ENCODE results near the gene ZNF438.

ZNF438 gene

DNA sequence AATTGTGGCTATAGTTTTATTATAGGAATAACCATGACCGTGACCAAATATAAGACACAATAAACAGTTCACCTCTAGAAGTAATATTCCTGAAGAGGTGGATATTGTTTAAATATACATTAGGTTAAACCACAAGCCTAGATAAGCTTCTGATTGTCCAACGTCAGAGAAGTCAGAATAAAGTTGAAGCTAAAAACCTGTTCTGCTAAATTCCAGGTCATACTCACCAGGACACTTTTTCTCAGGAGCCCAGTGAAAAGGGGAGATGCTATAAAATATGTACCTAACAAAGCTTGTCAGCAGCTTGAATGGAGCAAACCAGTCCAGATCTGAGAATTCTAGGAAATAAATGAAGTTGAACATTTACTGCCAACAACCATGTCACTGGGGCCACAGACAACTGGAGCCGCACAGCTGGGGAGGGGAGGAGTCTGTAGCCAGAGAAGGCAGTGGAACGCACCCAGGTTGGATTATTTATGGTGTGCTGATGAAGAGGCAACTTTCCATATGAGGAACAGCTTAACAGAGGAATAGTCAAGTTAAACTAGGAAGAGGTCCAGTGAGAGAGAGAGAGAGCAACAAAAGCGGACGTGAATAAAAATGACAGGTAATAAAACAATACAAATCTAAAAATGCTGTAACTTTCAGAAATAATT, 191.1 kb downstream of the ZNF438 start:
- no peak for DNase-seq

DNA sequence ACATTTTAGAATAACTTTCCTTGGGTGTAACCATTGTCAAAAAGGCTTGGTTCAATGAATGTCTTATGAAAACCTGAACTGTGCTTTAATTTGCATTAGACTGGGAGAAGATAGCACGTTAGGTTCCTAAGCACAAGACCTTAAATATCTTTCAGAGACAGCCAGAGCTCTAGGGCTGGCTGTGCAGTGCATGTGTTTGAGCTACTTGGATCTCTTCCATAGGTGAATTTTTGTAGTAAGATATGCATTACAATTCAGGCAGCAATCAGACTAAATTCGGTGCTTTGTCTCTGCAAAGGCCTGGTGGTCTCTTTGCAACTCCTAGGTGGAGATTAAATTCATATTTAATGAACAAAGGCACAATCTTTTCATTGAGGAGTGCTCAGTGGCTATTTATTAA, 192.0 kb downstream of the ZNF438 start:
- DNase-seq, result no peak

DNA sequence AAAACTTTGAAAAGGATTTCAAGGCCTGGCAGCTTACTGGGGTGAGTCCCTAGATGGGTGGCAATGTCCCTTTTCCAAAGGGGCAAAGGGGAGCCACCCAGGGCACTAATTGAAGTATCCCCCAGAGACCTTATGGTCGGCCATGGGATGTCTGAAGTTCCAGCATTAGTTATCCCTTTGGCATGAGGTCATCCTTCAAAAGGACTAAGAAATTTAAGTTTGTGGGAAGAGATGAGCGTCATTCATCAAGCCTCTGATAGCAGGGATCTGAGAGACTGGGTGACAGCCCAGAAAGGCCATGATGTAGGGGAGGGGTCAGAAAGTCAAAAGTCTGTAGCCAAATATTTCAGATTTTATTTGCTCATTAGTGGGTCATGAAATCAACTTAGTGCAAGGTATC, 195.3 kb downstream of the ZNF438 start:
- no peak for DNase-seq

DNA sequence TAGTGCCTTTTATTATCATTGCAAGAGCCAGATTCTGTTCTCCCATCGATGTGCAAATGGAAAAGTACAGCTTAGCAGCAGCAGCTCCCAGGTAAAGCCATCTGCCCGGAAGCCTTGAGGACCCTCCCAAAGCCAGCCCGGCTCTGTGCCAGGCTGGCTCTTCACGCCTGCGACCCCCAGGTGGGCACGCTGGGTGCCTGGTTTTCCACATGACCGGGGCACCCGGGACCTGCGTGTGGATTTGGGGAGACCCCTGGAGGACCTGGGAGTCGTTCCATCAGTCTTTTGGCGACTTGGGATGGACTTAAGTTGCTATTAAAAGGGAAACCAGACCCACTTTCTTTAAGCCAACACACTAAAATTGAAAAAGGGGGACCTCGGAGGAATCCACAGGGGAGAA, 196.5 kb downstream of the ZNF438 start:
- DNase-seq, result no peak

DNA sequence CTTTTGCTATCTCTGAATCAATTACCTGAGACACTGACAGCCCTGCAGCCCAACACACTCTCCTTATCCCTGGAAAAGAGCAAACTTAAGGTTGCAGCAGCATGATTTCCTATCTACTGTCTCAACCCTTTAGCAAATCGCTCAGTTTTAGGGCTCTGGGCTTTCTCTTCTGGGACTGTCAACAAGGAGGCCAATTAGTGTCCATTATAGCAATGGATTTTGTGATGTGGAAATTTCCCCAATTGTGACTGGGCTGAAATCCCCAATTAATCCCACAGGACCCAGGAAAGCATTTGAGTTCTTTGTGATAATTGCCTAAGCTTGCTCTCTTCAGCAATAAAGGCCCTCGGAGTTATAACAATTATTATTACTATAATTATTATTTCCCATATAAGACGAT, 197.0 kb downstream of the ZNF438 start:
- no peak for DNase-seq

DNA sequence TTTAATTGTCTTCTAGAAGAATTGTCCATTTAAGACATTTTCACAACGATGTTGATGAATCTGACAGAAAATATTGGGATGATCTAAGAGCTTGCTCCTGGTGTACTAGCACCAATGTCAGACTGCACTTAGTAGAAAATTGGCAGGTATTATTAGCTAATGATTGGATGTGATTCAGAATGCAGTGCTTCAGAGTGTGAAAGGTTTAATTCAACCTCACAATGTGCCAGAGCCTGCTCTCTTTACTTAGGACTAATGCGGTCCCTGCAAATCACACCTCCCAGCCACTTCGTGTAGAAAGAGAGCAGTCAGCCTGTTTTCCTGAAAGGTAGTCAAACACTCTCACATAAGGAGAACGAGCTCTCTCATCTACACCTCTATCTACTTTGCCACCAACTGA, 197.5 kb downstream of the ZNF438 start:
- no peak for DNase-seq

DNA sequence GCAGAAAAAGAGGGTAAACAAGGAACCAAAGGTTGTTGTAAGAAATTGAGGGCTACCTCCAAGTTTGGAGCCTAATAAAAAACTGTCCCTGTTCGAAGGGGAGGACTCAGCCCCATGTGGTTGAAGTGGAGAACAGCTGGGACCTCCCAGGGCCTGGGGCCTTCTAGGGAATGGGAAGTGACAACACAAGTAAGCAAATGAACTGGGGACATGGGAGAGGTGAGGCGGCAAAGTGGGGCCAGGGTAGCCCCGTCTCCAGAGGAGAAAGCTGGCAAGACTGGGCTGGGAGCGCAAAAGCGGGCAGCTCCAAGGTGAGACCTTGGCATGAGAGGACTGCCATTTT, 198.1 kb downstream of the ZNF438 start:
- DNase-seq, result no peak

DNA sequence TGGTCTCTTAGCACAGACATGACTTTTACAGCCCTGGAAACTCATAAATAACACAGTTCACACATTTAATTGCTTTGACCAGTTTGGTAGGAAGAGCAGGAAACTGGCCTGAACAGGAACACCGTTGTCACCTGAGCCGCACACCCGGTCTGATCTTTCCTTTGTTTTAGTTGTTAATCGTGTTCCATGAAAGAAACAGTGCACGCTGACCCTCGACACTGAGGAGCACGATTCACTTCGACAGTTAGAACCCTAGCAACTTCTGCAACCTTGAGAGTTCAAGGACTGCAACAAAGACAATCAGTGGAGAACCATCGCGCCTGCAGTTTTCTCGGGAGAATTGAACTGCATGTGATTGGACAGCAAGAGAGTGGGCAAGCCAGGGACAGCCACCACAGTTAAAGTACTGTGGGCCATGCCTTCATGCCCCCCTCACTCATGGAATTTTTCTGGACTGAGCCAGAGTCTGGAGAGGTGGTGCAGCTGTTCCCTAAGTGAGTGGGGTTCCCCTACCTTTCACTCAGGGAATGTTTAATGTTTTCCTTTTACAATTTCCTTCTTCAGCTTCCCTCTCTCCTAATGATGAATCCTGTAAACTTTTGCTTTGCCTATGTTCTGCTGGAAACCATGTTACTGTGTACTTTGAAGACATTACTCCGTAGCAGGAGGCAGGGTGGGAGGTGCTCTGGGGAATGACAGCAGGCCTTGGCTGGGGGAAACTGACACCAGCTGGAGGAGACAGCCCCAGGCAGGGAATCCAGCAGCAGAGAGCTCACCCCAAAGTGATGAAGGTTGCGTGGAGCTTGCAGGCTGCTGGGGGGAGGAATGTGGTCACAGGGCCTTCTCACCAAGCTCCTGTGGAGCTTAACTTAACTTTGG, 198.7 kb downstream of the ZNF438 start:
- DNase-seq, result no peak

DNA sequence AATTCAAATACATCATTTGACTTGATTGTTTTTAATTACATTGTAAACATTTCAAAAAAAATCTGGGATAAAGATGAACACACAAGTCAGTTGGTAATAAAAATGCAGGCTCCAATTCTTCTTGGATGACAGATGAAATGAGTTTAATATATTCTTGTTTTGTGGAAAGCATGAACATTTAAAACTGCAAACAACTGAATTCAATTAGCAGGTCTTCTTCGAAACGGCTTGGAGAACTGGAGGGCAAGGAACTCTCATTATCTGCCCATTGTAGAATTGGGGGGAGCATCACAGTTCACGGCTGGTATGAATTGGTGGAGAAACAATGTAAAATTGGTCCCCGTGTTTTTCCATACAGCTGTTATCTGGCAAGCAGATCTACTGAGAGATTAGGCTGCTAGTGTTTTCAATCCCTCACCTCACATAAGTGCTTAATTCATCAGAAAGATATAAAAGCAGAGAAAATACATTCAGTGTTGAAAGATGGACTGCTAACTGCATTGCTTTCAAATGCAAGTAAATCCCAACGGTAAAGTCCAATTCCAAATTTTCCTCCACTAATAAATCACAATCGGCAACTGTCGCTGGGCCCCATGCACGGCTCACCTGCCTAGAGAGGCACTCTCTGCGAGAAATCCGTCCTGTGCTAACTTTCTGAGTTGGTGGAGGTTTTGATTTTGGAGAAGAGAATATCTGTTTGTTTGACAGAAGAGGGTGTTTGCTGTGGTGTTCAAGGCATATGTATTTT, 199.5 kb downstream of the ZNF438 start:
- DNase-seq, result no peak

DNA sequence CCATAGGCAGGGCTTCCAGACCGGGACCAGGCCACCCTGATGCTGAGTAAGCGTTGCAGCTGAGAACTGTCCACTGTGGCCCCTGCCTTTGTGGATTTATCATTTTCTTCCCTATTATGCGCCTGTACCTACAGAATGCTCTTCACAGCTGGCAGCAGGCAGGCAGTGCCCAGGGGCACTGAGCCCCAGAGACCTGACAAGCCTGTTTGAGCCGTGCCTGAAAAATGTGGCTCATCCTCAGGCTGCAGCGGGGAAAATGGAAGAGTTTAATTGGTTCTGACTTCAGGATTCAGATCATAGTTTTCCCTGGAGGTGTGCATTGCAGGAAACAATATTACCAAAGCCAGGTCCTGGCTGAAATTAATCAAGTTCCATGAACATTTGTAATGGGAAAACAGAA, 200.2 kb downstream of the ZNF438 start:
- no peak for DNase-seq

DNA sequence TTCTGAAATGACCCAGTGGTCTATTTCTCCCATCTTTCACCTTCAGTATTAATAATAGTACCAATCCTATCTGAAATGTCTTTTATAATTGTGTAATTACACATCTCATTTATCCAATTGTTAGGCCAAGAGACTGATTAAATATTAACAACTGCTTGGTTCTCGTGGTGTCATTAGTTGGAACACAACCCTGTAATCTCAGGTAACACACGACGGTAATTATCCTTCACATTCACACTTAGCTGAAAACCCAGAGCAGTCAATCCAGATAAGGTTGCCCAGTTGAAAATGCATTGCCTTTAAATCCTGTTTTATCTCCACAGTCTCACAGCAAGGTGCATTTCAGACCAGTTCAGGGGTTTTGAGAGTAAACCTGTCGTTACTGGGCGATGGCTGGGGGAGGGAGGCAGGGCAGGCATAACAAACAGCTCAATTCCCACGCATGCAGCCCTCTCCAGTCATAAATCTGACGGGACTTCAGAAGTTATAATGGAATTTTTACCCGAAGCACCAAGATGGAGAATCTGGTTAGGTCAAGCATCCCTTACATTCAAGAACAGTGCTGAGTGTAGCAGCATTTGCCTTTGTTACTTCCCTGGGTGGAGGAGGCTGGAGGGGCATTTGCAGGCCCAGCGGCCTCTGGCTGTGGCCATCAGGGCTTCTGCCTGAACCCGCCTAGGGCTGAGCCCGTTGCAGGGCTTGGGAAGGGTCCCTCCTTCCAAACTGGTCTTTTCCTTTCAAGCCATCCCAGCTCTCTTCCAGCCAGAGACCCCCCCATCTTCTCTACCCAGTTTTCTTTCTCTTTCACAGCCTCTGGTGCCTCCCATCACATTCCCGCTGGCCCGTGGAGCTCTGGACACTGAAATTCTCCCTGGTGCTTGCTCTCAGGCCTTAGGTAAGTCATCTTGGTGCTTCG, 201.1 kb downstream of the ZNF438 start:
- DNase-seq, result no peak

DNA sequence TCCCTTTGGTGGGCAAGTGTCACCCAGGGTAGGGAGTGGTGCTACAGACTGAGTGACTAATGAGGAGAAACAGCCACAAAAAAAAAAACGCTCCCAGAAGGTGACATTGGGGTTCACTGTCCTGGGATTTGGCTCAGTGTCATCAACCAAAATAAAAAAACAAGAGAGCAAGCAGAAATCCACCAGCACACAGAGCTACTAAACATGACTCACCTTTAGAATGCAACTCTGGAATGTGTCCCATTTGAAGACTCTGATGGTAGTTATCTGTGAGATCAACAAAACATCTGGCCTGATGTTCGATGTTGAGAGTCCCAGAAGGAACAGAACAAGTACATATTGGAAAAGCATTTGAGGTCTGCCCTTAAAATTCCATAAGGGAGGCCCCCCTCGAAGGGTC, 201.8 kb downstream of the ZNF438 start:
- no peak for DNase-seq

DNA sequence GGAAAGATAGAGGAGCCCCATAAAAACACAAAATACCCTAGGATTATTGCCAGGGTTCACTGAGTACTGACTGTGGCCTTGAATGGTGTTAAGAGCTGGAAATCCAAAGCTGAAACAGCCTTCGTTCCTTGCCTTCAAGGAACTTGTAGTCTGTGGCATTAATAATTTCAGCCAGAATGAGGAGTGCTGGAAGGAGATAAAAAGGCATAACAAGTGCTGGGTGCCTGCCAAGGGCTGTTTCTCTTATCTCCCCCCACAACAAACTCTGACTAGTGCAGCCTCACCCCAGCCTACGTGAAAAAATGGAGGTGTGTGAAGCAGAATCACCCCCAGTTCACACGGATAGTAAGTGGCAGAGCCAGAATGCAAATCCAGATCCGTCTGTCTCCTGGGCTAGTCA, 203.0 kb downstream of the ZNF438 start:
- DNase-seq, result no peak

DNA sequence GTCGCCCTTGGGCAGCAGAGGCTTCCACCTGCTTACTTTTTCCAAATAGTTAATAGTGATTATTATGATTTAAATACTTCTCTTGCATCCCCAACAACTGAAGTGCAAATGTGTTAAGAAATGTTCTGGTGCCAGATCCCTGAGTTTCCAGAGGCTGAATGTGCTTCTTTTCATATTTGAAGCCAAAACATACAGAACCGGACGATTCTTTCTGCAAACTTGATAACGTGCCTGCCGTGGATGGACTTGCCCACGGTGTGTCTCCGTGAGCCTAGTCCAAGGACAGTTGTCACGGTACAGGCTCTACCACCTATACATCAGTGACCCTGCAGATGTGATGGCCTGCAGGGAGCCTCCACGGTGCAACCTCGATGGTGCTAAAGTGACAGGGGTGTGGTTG, 203.5 kb downstream of the ZNF438 start:
- no peak for DNase-seq

DNA sequence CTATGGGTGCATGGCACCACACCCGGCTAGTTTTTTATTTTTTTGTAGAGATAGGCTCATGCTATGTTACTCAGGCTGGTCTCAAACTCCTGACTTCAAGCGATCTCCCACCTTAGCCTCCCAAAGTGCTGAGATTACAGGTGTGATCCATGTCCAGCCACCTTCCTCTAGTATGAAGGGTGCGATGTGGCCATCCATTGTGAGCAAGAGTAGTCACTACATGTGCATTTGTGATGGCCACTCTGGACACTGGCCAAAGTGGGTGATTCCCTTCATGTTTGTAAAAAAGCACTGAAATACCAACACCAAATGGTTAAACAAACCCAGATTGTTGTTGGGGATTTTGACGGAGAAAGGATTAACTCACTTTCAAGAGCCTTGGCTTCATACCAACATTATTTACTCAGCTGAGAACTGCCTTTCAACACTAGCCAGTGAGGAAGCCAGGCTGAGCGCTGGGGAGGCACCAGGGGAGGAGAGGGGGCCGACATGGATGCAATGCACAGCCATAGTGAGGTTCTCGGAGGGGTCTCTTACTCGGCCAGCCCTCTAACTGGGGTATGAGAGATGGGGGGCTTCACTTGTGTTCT, 204.0 kb downstream of the ZNF438 start:
- peak; percentile 16 for DNase-seq

DNA sequence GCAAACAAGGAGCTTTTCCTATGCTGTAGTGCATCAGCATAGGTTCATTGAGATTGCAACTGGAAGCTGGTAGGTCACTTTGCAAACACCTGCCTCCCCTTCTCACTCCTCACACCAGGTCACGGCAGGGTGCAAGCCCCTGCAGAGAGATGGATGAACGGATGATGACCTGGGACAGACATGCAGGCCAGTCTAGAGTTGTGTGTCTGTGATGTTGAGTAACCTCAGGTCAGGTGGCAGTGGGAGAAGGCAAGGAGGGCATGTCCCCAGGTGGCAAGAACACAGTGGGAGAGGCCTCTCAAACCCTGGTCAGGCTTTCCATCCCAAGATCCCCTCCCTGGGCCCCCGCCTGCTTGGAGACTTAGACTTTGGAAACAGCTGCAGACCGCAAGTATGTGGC, 205.0 kb downstream of the ZNF438 start:
- DNase-seq, result no peak

DNA sequence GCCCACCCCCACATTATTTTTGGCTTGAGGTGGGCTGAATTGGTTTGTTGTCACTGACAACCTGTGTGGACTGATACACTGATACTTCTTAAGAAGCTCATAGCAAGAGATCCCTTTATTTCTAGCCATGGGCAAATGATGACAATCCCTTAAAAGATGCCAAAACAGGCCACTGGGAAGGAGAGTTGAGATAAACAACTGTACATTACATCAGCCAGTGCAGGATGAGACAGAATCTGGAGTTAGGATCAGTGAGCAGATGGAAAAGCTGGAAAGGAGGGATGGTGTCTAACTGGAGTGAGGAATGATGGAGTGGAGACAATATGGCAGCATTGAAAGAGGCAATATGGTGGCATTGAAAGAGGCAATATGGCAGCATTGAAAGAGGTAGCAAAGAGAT, 206.2 kb downstream of the ZNF438 start:
- DNase-seq, result no peak

DNA sequence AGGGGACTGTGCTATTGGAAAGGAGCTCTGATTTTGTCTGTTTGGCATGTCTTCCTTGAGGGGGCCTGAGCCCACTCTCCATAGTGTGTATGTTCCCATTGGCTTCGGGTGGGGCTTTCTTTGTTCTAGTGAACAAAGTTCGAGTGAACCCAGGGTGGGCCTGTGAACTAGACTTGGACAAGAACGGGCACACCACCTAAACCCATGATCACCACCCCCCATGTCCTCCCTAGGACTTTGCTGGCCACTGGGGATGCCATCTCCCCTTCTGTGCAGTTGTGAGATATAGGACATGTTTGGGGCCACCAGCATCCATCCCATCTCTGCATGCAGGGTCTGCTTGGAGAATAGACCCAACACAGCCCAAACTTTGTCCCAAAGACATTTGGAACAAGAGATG, 206.6 kb downstream of the ZNF438 start:
- DNase-seq, result no peak

DNA sequence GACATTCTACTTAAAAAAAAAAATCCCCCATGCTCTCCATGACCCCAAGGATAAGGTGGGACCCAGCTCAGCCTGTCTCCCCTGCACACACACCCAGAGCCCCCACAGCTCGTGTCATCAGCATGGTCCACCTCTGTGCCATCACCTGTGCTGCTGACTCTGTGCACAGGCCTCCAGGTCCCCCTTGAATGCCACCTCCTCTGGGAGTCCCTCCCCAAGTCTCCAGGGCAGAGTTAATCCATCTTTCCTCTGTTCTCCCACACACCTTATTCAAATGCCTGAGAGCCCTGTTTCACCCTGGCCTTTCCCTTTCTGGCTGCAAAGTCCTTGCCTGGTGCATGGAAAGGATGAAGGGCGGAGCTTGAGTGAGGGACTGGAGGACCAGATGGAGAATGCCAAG, 208.0 kb downstream of the ZNF438 start:
- no peak for DNase-seq

DNA sequence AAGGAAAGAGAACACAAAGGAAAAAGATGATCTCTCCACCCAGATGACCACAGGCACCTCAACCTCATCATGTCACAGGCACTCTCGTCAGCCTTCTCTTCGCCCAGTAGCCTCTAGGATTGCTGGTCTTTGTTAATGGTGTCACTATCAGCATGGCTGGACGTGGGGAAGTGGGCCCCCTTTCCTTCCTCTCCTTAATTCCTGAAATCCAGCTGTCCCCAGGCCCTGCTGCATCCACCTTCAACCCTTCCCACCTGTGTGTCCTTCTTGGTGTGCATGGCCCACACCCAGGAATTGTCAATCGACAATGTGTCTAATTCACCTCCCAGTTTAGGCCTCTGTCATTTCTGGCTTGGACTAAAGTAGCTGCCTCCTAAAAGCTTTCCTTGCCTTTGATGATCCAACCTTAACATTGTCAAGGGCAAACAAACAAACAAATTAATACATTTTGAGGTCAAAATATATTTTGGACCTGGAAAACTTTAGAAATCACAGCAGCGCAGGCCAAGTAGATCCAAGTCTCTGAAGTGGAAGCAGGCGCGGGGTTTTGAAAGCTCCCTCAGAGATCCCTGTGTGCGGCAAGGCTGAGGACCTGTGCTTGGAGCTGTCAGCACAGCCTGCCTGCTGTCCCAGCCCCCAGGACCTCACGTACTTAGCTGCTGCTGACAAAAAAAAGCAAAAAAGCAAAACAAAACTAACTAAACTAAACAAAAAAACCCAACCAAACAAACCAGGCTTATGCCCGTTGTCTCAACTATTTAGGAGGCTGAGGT, 208.8 kb downstream of the ZNF438 start:
- DNase-seq, result no peak

DNA sequence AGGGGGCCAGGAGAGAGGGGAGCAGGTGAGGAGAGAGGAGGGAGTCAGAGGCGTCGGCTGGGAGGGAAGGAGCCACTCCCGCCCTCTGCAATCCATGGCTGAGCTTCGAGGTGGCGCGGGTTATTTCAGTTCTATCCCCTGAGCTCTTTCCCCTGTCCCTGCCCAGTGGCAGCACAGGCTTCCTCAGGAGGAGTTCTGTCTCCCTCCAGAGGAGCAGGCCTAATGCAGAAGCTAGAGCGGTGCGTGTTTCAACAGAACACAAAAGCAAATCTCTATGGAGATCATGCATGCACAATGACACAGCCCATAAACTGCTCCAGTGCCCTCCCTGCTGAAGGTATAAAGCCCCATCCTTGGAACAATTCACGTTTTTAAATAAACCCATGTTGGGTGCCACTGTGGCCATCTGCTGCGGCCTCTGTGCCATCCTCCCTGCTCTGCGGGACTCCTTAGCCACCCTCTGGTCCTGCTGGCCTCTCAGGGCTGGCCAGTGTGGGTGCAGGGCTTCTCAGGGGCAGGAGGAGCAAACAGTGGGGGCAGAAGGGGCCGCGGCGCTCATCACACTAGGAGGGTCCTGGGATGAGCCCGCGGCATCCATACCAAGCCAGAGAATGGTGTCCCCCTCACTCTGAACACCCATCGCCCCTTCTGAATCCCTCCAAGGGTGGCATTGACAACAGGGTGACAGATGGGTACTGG, 209.5 kb downstream of the ZNF438 start:
- DNase-seq, result no peak

All from midbrain (tissue), 1 donor.